HEK293 (cell line): Measurements from ENCODE around the gene LSM14B.

Source experiments
- KLF8 ChIP-seq: fragments of 450-650 bp; formaldehyde crosslinking; IDR thresholded peaks from 2 replicates; pipeline ENCODE4 v1.5.1; 2016; ENCODE audit warnings: missing biosample characterization, missing genetic modification characterization
- MYNN ChIP-seq: fragments of 450-650 bp; formaldehyde crosslinking; IDR thresholded peaks from 2 replicates; pipeline ENCODE4 v1.5.1; 2016; ENCODE audit warnings: missing biosample characterization, missing genetic modification characterization, borderline replicate concordance
- REPIN1 ChIP-seq: fragments of 450-650 bp; formaldehyde crosslinking; IDR thresholded peaks from 2 replicates; pipeline ENCODE4 v1.5.1; 2017; ENCODE audit warnings: missing biosample characterization, missing genetic modification characterization, low read depth
- SP7 ChIP-seq: fragments of 450-650 bp; formaldehyde crosslinking; IDR thresholded peaks from 2 replicates; pipeline ENCODE4 v1.5.1; 2016; ENCODE audit warnings: missing biosample characterization, missing genetic modification characterization
- ZNF155 ChIP-seq: fragments of 450-650 bp; formaldehyde crosslinking; IDR thresholded peaks from 2 replicates; pipeline ENCODE4 v1.5.1; 2016; ENCODE audit warnings: missing biosample characterization, missing genetic modification characterization
- ZNF202 ChIP-seq: fragments of 450-650 bp; formaldehyde crosslinking; IDR thresholded peaks from 2 replicates; pipeline ENCODE4 v1.5.1; 2016; ENCODE audit warnings: missing biosample characterization, missing genetic modification characterization, borderline replicate concordance
- ZNF223 ChIP-seq: fragments of 450-650 bp; formaldehyde crosslinking; IDR thresholded peaks from 2 replicates; pipeline ENCODE4 v1.5.1; 2016; ENCODE audit warnings: missing biosample characterization, missing genetic modification characterization
- ZNF274 ChIP-seq, 2 experiments: fragments of 200-500 bp in 1 of 2; fragments of 450-650 bp in 1 of 2; sonication (Bioruptor generic) in 1 of 2; formaldehyde crosslinking in 1 of 2; IDR thresholded peaks; 2 replicates each; pipeline versions ENCODE4 v1.5.1 to v1.6.1; 2014 to 2016; ENCODE audit warnings: borderline replicate concordance in 1 of 2, inconsistent platforms in 1 of 2, low read length in 1 of 2, missing biosample characterization in 1 of 2, missing genetic modification characterization in 1 of 2
- ZNF302 ChIP-seq: fragments of 450-650 bp; formaldehyde crosslinking; IDR thresholded peaks from 2 replicates; pipeline ENCODE4 v1.5.1; 2016; ENCODE audit warnings: missing biosample characterization, missing genetic modification characterization, low read depth
- ZNF394 ChIP-seq: fragments of 450-650 bp; formaldehyde crosslinking; IDR thresholded peaks from 2 replicates; pipeline ENCODE4 v1.5.1; 2016; ENCODE audit warnings: missing biosample characterization, missing genetic modification characterization, mild to moderate bottlenecking, moderate library complexity, borderline replicate concordance
- ZNF555 ChIP-seq: fragments of 450-650 bp; formaldehyde crosslinking; conservative IDR thresholded peaks from 2 replicates; pipeline ENCODE4 v1.5.1; 2017; ENCODE audit warnings: missing biosample characterization, mild to moderate bottlenecking, missing genetic modification characterization, inconsistent platforms
- ZNF610 ChIP-seq: fragments of 450-650 bp; formaldehyde crosslinking; IDR thresholded peaks from 2 replicates; pipeline ENCODE4 v1.5.1; 2016; ENCODE audit warnings: missing biosample characterization, missing genetic modification characterization, borderline replicate concordance
- ZNF707 ChIP-seq: fragments of 450-650 bp; formaldehyde crosslinking; IDR thresholded peaks from 2 replicates; pipeline ENCODE4 v1.5.1; 2016; ENCODE audit warnings: missing biosample characterization, missing genetic modification characterization
- TF ChIP-seq, protein P1 (sequence below): fragments of 450-650 bp; formaldehyde crosslinking; IDR thresholded peaks from 2 replicates; pipeline ENCODE4 v1.5.1; 2016; ENCODE audit warnings: missing biosample characterization, missing genetic modification characterization
- TF ChIP-seq, protein P2 (sequence below): fragments of 450-650 bp; formaldehyde crosslinking; IDR thresholded peaks from 2 replicates; pipeline ENCODE4 v1.5.1; 2016; ENCODE audit warnings: missing biosample characterization, missing genetic modification characterization
- TF ChIP-seq, protein P3 (sequence below): fragments of 450-650 bp; formaldehyde crosslinking; IDR thresholded peaks from 2 replicates; pipeline ENCODE4 v1.5.1; 2016; ENCODE audit warnings: missing biosample characterization, missing genetic modification characterization
- TF ChIP-seq, protein P4 (sequence below): fragments of 450-650 bp; formaldehyde crosslinking; IDR thresholded peaks from 2 replicates; pipeline ENCODE4 v1.5.1; 2016; ENCODE audit warnings: missing biosample characterization, missing genetic modification characterization, borderline replicate concordance
- TF ChIP-seq, protein P5 (sequence below): fragments of 450-650 bp; formaldehyde crosslinking; IDR thresholded peaks from 2 replicates; pipeline ENCODE4 v1.5.1; 2017; ENCODE audit warnings: missing biosample characterization, missing genetic modification characterization
- TF ChIP-seq, protein P6 (sequence below): fragments of 450-650 bp; formaldehyde crosslinking; IDR thresholded peaks from 2 replicates; pipeline ENCODE4 v1.5.1; 2016; ENCODE audit warnings: missing biosample characterization, missing genetic modification characterization
- TF ChIP-seq, protein P7 (sequence below): sonication (generic); formaldehyde crosslinking; IDR thresholded peaks from 2 replicates; pipeline ENCODE4 v1.8.1; 2022; ENCODE audit warnings: mild to moderate bottlenecking, moderate library complexity, missing genetic modification reagents

The LSM14B gene

DNA sequence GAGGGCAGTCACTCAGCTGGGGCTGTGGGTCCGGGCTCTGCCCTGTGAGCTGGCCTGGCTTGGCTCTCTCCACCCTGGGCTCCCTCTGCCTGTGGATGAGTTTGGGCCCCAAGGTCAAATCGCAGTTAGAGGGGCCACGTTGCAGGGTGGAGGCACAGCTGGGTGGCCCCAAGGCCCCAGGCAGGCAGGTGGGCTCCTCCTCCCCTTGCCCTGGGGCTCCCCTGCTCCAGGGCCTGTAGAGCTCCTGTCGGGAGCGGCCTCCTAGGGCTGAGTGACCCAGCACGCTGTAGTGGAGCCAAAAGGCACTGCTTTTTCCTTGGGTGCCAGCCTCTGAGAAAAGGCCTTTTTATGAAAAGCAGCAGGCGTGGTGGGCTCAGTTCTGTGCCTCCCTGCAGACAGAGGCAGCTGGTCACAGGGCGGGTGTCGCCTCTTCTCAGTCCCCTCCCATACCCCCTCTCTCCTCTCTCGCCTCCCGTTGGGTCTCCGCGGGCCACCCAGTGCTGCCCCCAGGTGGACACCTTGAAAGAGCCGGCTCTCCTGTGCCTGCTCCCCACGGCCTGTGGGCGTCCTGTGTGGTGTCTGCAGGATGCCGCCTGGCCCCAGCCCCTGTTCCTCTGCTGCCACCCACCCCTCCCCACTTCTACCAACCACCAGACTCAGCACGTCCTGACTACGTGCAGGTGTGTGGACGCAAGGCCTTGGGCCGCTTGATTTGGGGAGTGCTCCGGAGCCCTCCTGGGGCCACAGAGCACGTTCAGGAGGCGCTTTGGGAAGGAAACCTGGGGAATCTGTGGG is 34.5 kb downstream of the LSM14B start (continued):
- TF ChIP-seq MYNN (tag by site-specific recombination), result no peak
- TF ChIP-seq ZNF223 (tag by site-specific recombination), result no peak
- TF ChIP-seq ZNF610 (tag by site-specific recombination), result no peak
- no peak for TF ChIP-seq ZNF274 (IDR thresholded peaks at IDR 0.05; ENCODE audit: low read length)
- no peak for TF ChIP-seq ZNF274 (tag by site-specific recombination; IDR thresholded peaks at IDR 0.05; ENCODE audit: borderline replicate concordance)
- 0 out of 2 replicates have a peak, but pooled peaks have one; percentile 13 for TF ChIP-seq SP7 (tag by site-specific recombination)
- TF ChIP-seq, protein P1, sequence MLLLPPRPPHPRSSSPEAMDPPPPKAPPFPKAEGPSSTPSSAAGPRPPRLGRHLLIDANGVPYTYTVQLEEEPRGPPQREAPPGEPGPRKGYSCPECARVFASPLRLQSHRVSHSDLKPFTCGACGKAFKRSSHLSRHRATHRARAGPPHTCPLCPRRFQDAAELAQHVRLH (tag by site-specific recombination), result no peak
- TF ChIP-seq, protein P2, sequence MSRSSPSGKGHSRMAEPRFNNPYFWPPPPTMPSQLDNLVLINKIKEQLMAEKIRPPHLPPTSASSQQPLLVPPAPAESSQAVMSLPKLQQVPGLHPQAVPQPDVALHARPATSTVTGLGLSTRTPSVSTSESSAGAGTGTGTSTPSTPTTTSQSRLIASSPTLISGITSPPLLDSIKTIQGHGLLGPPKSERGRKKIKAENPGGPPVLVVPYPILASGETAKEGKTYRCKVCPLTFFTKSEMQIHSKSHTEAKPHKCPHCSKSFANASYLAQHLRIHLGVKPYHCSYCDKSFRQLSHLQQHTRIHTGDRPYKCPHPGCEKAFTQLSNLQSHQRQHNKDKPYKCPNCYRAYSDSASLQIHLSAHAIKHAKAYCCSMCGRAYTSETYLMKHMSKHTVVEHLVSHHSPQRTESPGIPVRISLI (tag by site-specific recombination), result no peak
- TF ChIP-seq ZNF394, result no peak
- TF ChIP-seq ZNF155 (tag by site-specific recombination), result no peak
- TF ChIP-seq, protein P3, sequence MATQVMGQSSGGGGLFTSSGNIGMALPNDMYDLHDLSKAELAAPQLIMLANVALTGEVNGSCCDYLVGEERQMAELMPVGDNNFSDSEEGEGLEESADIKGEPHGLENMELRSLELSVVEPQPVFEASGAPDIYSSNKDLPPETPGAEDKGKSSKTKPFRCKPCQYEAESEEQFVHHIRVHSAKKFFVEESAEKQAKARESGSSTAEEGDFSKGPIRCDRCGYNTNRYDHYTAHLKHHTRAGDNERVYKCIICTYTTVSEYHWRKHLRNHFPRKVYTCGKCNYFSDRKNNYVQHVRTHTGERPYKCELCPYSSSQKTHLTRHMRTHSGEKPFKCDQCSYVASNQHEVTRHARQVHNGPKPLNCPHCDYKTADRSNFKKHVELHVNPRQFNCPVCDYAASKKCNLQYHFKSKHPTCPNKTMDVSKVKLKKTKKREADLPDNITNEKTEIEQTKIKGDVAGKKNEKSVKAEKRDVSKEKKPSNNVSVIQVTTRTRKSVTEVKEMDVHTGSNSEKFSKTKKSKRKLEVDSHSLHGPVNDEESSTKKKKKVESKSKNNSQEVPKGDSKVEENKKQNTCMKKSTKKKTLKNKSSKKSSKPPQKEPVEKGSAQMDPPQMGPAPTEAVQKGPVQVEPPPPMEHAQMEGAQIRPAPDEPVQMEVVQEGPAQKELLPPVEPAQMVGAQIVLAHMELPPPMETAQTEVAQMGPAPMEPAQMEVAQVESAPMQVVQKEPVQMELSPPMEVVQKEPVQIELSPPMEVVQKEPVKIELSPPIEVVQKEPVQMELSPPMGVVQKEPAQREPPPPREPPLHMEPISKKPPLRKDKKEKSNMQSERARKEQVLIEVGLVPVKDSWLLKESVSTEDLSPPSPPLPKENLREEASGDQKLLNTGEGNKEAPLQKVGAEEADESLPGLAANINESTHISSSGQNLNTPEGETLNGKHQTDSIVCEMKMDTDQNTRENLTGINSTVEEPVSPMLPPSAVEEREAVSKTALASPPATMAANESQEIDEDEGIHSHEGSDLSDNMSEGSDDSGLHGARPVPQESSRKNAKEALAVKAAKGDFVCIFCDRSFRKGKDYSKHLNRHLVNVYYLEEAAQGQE (tag by site-specific recombination), result no peak
- TF ChIP-seq, protein P4, sequence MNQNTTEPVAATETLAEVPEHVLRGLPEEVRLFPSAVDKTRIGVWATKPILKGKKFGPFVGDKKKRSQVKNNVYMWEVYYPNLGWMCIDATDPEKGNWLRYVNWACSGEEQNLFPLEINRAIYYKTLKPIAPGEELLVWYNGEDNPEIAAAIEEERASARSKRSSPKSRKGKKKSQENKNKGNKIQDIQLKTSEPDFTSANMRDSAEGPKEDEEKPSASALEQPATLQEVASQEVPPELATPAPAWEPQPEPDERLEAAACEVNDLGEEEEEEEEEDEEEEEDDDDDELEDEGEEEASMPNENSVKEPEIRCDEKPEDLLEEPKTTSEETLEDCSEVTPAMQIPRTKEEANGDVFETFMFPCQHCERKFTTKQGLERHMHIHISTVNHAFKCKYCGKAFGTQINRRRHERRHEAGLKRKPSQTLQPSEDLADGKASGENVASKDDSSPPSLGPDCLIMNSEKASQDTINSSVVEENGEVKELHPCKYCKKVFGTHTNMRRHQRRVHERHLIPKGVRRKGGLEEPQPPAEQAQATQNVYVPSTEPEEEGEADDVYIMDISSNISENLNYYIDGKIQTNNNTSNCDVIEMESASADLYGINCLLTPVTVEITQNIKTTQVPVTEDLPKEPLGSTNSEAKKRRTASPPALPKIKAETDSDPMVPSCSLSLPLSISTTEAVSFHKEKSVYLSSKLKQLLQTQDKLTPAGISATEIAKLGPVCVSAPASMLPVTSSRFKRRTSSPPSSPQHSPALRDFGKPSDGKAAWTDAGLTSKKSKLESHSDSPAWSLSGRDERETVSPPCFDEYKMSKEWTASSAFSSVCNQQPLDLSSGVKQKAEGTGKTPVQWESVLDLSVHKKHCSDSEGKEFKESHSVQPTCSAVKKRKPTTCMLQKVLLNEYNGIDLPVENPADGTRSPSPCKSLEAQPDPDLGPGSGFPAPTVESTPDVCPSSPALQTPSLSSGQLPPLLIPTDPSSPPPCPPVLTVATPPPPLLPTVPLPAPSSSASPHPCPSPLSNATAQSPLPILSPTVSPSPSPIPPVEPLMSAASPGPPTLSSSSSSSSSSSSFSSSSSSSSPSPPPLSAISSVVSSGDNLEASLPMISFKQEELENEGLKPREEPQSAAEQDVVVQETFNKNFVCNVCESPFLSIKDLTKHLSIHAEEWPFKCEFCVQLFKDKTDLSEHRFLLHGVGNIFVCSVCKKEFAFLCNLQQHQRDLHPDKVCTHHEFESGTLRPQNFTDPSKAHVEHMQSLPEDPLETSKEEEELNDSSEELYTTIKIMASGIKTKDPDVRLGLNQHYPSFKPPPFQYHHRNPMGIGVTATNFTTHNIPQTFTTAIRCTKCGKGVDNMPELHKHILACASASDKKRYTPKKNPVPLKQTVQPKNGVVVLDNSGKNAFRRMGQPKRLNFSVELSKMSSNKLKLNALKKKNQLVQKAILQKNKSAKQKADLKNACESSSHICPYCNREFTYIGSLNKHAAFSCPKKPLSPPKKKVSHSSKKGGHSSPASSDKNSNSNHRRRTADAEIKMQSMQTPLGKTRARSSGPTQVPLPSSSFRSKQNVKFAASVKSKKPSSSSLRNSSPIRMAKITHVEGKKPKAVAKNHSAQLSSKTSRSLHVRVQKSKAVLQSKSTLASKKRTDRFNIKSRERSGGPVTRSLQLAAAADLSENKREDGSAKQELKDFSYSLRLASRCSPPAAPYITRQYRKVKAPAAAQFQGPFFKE (tag by site-specific recombination), result no peak
- TF ChIP-seq, protein P5, sequence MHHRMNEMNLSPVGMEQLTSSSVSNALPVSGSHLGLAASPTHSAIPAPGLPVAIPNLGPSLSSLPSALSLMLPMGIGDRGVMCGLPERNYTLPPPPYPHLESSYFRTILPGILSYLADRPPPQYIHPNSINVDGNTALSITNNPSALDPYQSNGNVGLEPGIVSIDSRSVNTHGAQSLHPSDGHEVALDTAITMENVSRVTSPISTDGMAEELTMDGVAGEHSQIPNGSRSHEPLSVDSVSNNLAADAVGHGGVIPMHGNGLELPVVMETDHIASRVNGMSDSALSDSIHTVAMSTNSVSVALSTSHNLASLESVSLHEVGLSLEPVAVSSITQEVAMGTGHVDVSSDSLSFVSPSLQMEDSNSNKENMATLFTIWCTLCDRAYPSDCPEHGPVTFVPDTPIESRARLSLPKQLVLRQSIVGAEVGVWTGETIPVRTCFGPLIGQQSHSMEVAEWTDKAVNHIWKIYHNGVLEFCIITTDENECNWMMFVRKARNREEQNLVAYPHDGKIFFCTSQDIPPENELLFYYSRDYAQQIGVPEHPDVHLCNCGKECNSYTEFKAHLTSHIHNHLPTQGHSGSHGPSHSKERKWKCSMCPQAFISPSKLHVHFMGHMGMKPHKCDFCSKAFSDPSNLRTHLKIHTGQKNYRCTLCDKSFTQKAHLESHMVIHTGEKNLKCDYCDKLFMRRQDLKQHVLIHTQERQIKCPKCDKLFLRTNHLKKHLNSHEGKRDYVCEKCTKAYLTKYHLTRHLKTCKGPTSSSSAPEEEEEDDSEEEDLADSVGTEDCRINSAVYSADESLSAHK, result no peak
- TF ChIP-seq, protein P6, sequence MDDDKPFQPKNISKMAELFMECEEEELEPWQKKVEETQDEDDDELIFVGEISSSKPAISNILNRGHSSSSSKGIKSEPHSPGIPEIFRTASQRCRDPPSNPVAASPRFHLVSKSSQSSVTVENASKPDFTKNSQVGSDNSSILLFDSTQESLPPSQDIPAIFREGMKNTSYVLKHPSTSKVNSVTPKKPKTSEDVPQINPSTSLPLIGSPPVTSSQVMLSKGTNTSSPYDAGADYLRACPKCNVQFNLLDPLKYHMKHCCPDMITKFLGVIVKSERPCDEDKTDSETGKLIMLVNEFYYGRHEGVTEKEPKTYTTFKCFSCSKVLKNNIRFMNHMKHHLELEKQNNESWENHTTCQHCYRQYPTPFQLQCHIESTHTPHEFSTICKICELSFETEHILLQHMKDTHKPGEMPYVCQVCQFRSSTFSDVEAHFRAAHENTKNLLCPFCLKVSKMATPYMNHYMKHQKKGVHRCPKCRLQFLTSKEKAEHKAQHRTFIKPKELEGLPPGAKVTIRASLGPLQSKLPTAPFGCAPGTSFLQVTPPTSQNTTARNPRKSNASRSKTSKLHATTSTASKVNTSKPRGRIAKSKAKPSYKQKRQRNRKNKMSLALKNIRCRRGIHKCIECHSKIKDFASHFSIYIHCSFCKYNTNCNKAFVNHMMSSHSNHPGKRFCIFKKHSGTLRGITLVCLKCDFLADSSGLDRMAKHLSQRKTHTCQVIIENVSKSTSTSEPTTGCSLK (tag by site-specific recombination), result no peak
- no peak for TF ChIP-seq REPIN1
- TF ChIP-seq ZNF707 (tag by site-specific recombination), result no peak
- TF ChIP-seq ZNF302 (tag by site-specific recombination), result no peak
- TF ChIP-seq, protein P7, sequence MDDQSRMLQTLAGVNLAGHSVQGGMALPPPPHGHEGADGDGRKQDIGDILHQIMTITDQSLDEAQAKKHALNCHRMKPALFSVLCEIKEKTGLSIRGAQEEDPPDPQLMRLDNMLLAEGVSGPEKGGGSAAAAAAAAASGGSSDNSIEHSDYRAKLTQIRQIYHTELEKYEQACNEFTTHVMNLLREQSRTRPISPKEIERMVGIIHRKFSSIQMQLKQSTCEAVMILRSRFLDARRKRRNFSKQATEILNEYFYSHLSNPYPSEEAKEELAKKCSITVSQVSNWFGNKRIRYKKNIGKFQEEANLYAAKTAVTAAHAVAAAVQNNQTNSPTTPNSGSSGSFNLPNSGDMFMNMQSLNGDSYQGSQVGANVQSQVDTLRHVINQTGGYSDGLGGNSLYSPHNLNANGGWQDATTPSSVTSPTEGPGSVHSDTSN (CRISPR knock-in tag), result no peak
- TF ChIP-seq KLF8 (tag by site-specific recombination), result no peak
- TF ChIP-seq ZNF555 (tag by site-specific recombination), result no peak
- no peak for TF ChIP-seq ZNF202 (tag by site-specific recombination)
